Measurements from ENCODE around the gene TMEM108.

TMEM108 gene

GRCh38 chr3:133393204-133393603 lies 355.0 kb downstream of the TMEM108 start:
- no peak for DNase-seq

GRCh38 chr3:133393691-133394474 lies 355.7 kb downstream of the TMEM108 start:
- DNase-seq: no peak

GRCh38 chr3:133394561-133395311 lies 356.5 kb downstream of the TMEM108 start:
- no peak for DNase-seq

- no peak for DNase-seq
Measured at GRCh38 chr3:133396906-133397305, 358.7 kb downstream of the TMEM108 start.

GRCh38 chr3:133400006-133400515 lies 361.9 kb downstream of the TMEM108 start, which contains the start of gene BFSP2:
TSS of gene BFSP2 (plus strand) at chr3:133400056. CDS start at chr3:133400084, 28 bp downstream.
- DNase-seq: no peak

- no peak for DNase-seq
Measured at GRCh38 chr3:133401374-133402135, 363.4 kb downstream of the TMEM108 start.

GRCh38 chr3:133404920-133405319 lies 366.7 kb downstream of the TMEM108 start:
- no peak for DNase-seq

GRCh38 chr3:133408366-133408765 lies 370.2 kb downstream of the TMEM108 start:
- DNase-seq: no peak

GRCh38 chr3:133408961-133409360 lies 370.8 kb downstream of the TMEM108 start:
- no peak for DNase-seq

GRCh38 chr3:133410191-133410892 lies 372.2 kb downstream of the TMEM108 start:
- DNase-seq: no peak

GRCh38 chr3:133412183-133413132 lies 374.3 kb downstream of the TMEM108 start:
- DNase-seq: no peak

GRCh38 chr3:133413161-133414020 lies 375.2 kb downstream of the TMEM108 start:
- peak; percentile 31 for DNase-seq

- DNase-seq: no peak
Measured at GRCh38 chr3:133414021-133414392, 375.8 kb downstream of the TMEM108 start.

GRCh38 chr3:133418361-133418760 lies 380.2 kb downstream of the TMEM108 start:
- DNase-seq: no peak

- DNase-seq: no peak
Measured at GRCh38 chr3:133419151-133419909, 381.1 kb downstream of the TMEM108 start.

GRCh38 chr3:133424937-133425869 lies 387.0 kb downstream of the TMEM108 start:
- DNase-seq: no peak

- DNase-seq: no peak
Measured at GRCh38 chr3:133425898-133426297, 387.7 kb downstream of the TMEM108 start.

- DNase-seq: no peak
Measured at GRCh38 chr3:133426721-133427120, 388.5 kb downstream of the TMEM108 start.
